Adrenal gland (tissue), 12 donors: ENCODE measurements around the gene TMEM62. TPM values are rescaled to one million over a fixed set of nuclear protein-coding genes. Genes with fewer than 3 reads are reported as not detected.

Source experiments
- DNase-seq, 7 donors: peaks; one replicate each; pipeline ENCODE4 v3.0.0-alpha.2; 2019 to 2020
- H3K27ac ChIP-seq, 5 donors: fragments of 200-600 bp; sonication (generic) in 4 of 5; 1 replicate in 3 of 5; 2 replicates in 2 of 5; pipeline versions ENCODE4 v1.5.1 to v1.8.0; 2016 to 2020; ENCODE audit warnings: mild to moderate bottlenecking in 1 of 5
- H3K27me3 ChIP-seq: fragments of 200-600 bp; 2 replicates; pipeline ENCODE4 v1.8.0; 2021
- H3K36me3 ChIP-seq, 2 donors: fragments of 200-600 bp; replicated peaks in 1 of 2; 1 replicate in 1 of 2; 2 replicates in 1 of 2; pipeline versions ENCODE4 v1.5.1 to v1.8.0; 2018 to 2022
- H3K4me1 ChIP-seq, 2 donors: fragments of 200-600 bp; replicated peaks in 1 of 2; 1 replicate in 1 of 2; 2 replicates in 1 of 2; pipeline versions ENCODE4 v1.5.1 to v1.8.0; 2018 to 2021
- H3K4me3 ChIP-seq, 4 donors: fragments of 200-600 bp; sonication (generic) in 3 of 4; one replicate each; pipeline ENCODE4 v1.5.1; 2016 to 2018
- H3K9me3 ChIP-seq, 3 donors: fragments of 200-600 bp; sonication (generic) in 1 of 3; replicated peaks in 1 of 3; 1 replicate in 2 of 3; 2 replicates in 1 of 3; pipeline versions ENCODE4 v1.5.1 to v1.8.0; 2016 to 2021
- CTCF ChIP-seq, 6 experiments: fragments of 450-650 bp in 4 of 6; fragments of 200-600 bp in 2 of 6; sonication (generic) in 1 of 6; IDR thresholded peaks; 1 replicate in 5 of 6; 2 replicates in 1 of 6; pipeline versions ENCODE4 v1.5.1 to v1.8.0; 2016 to 2021; ENCODE audit warnings: antibody characterized with exemption in 6 of 6, mild to moderate bottlenecking in 2 of 6, moderate library complexity in 1 of 6
- POLR2A ChIP-seq, 2 donors: fragments of 450-650 bp; IDR thresholded peaks; one replicate each; pipeline ENCODE4 v1.6.1; 2017; ENCODE audit warnings: antibody characterized with exemption in 2 of 2, mild to moderate bottlenecking in 2 of 2, moderate library complexity in 1 of 2
- WGBS, 4 donors: extraction: QIAGEN DNeasy Blood & Tissue Kit in 2 of 4; methylation state at CpG; one replicate each; pipeline versions ENCODE4 v1.1.5 to v1.1.7; 2013 to 2017; 5-methylcytosine and 5-hydroxymethylcytosine counted together
- intact Hi-C, 2 donors: fragments of 100-400 bp; cut with DNase I; formaldehyde crosslinking; loops; one replicate each; pipeline versions ENCODE4 v1.14.1 to v1.15.0; 2022 to 2023
- polyA plus RNA-seq, 3 donors: library from polyadenylated mRNA; stranded (reverse); fragments of 200-250 nt in 2 of 3; fragments of 350-450 nt in 1 of 3; fragmentation: Illumina TruSeq in 1 of 3; extraction: RNeasy Lipid Tissue Mini Kit (QIAGEN cat#74804) in 1 of 3; gene quantifications; one replicate each; pipeline ENCODE4 v1.2.3, GENCODE V29; 2013 to 2014
- total RNA-seq, 9 donors: library from RNA; depleted of rRNA in 4 of 9; stranded (reverse); fragments of >200 nt in 4 of 9; fragments of 120-200 nt in 1 of 9; fragmentation: NEBNext Ultra II Directional in 1 of 9; extraction: Animal tissue kit (Norgen Biotek cat#: 25700) in 1 of 9; gene quantifications; one replicate each; pipeline versions ENCODE4 v1.1.0 to v1.2.4, GENCODE V29; 2013 to 2023
- donor health status: healthy with polysubstance abuse.
- donor health status: Bipolar disorder and iron deficiency.
- donor health status: DM: yes; HTN: yes; CAD: no.
- donor health status: DM: no; HTN: no; CAD: no.
- donor health status: DM: no; HTN: no; CAD: no.
- donor health status: DM: yes; HTN: yes; CAD: no.

Gene TMEM62
- total and polyA plus RNA-seq, 12 donors: 11.3 to 25.9 (median 18.4) TPM

- Histone ChIP-seq H3K4me3 (no peak overlapping the region), H3K9me3 (no peaks in the 10 kb centered on the region), H3K27ac (no peak overlapping the region), H3K4me1 (no peaks in the 10 kb centered on the region), H3K36me3 (no peaks in the 10 kb centered on the region), H3K27me3 (no peaks in the 10 kb centered on the region)
- TF ChIP-seq CTCF (IDR thresholded peaks at IDR 0.05): no peak
- no peak for TF ChIP-seq POLR2A (IDR thresholded peaks at IDR 0.05)
- WGBS, 4 donors: 78 to 89% (median 85%) methylated on average over 3 to 5 of the region's 5 CpGs
- intact Hi-C loops: no loop called here
- no peak for DNase-seq
Measured at GRCh38 chr15:43213466-43213865, 80.1 kb downstream of the TMEM62 start.

GRCh38 chr15:43214169-43214568, 80.8 kb downstream of the TMEM62 start:
- intact Hi-C loops: no loop called here
- DNase-seq: no peak
- H3K4me1 ChIP-seq: no peaks in the 10 kb centered on the region
- WGBS, 4 donors: 66 to 87% (median 77%) methylated on average over 8 of the region's 8 CpGs
- no peak overlapping the region for H3K27ac ChIP-seq
- TF ChIP-seq POLR2A (IDR thresholded peaks at IDR 0.05) (no peak), CTCF (IDR thresholded peaks at IDR 0.05) (no peak)
- H3K36me3 ChIP-seq: no peaks in the 10 kb centered on the region
- H3K4me3 ChIP-seq: no peak overlapping the region
- H3K27me3 ChIP-seq: no peaks in the 10 kb centered on the region
- H3K9me3 ChIP-seq: no peaks in the 10 kb centered on the region

- Histone ChIP-seq H3K27me3 (no peaks in the 10 kb centered on the region), H3K27ac (no peak overlapping the region), H3K4me3 (no peak overlapping the region), H3K9me3 (no peaks in the 10 kb centered on the region), H3K4me1 (no peaks in the 10 kb centered on the region), H3K36me3 (no peaks in the 10 kb centered on the region)
- intact Hi-C loops: no loop called here
- TF ChIP-seq CTCF (IDR thresholded peaks at IDR 0.05) (no peak), POLR2A (IDR thresholded peaks at IDR 0.05) (no peak)
- 79 to 84% (median 81%) methylated on average over 6 of the region's 6 CpGs for WGBS, 4 donors
- DNase-seq: no peak
Measured at GRCh38 chr15:43214592-43215295, 81.4 kb downstream of the TMEM62 start.

- no peaks in the 10 kb centered on the region for H3K9me3 ChIP-seq
- no peak for TF ChIP-seq POLR2A (IDR thresholded peaks at IDR 0.05)
- no peak for TF ChIP-seq CTCF (IDR thresholded peaks at IDR 0.05)
- H3K27me3 ChIP-seq: no peaks in the 10 kb centered on the region
- H3K4me1 ChIP-seq: no peaks in the 10 kb centered on the region
- H3K4me3 ChIP-seq: no peak overlapping the region
- no peak for DNase-seq
- intact Hi-C loops: no loop called here
- WGBS, 4 donors: 72 to 89% (median 82%) methylated on average over 6 to 7 of the region's 7 CpGs
- no peaks in the 10 kb centered on the region for H3K36me3 ChIP-seq
- no peak overlapping the region for H3K27ac ChIP-seq
Measured at GRCh38 chr15:43215961-43216360, 82.6 kb downstream of the TMEM62 start.
